Fibroblast of lung (primary cell): ENCODE measurements around the gene MMP15. TPM values are rescaled to one million over a fixed set of nuclear protein-coding genes. Genes with fewer than 3 reads are reported as not detected.

Experiments used
- DNase-seq, 2 donors: peaks; one replicate each; pipeline versions ENCODE4 v3.0.0 to v3.0.0-alpha.2; 2010; ENCODE audit warnings: low read depth in 2 of 2
- H2AFZ ChIP-seq: 2 replicates; pipeline ENCODE4 v1.5.1; 2012; ENCODE audit warnings: low read length, control low read depth, inconsistent platforms
- H3K27ac ChIP-seq: 2 replicates; pipeline ENCODE4 v1.5.1; 2011; ENCODE audit warnings: low read length, control low read depth; ENCODE audit not compliant: insufficient read depth
- H3K27me3 ChIP-seq: 2 replicates; pipeline ENCODE4 v1.5.1; 2011; ENCODE audit warnings: mild to moderate bottlenecking, low read length; ENCODE audit not compliant: control insufficient read depth, insufficient read depth
- H3K36me3 ChIP-seq: 2 replicates; pipeline ENCODE4 v1.5.1; 2011; ENCODE audit warnings: low read length; ENCODE audit not compliant: control insufficient read depth, insufficient read depth
- H3K4me1 ChIP-seq: 2 replicates; pipeline ENCODE4 v1.5.1; 2011; ENCODE audit warnings: low read length; ENCODE audit not compliant: control insufficient read depth, insufficient read depth; ENCODE audit errors: extremely low read depth
- H3K4me2 ChIP-seq: 2 replicates; pipeline ENCODE4 v1.5.1; 2011; ENCODE audit warnings: low read length, control low read depth; ENCODE audit not compliant: insufficient read depth; ENCODE audit errors: extremely low read depth
- H3K4me3 ChIP-seq, 4 experiments: fragments of 200-600 bp in 1 of 4; sonication (generic) in 1 of 4; replicated peaks in 1 of 4; 2 replicates each; pipeline ENCODE4 v1.5.1; 2011 to 2016; ENCODE audit warnings: low read length in 4 of 4, low read depth in 3 of 4, mild to moderate bottlenecking in 3 of 4, control low read depth in 2 of 4, inconsistent platforms in 1 of 4, mixed read lengths in 1 of 4; ENCODE audit not compliant: insufficient read depth in 1 of 4; ENCODE audit errors: control extremely low read depth in 1 of 4
- H3K79me2 ChIP-seq: 2 replicates; pipeline ENCODE4 v1.5.1; 2012; ENCODE audit warnings: mild to moderate bottlenecking, low read length, inconsistent platforms; ENCODE audit not compliant: control insufficient read depth, insufficient read depth
- H3K9ac ChIP-seq: 2 replicates; pipeline ENCODE4 v1.5.1; 2011; ENCODE audit warnings: mild to moderate bottlenecking, low read length, control low read depth; ENCODE audit not compliant: insufficient read depth
- H3K9me3 ChIP-seq: 2 replicates; pipeline ENCODE4 v1.5.1; 2012; ENCODE audit warnings: low read depth, low read length; ENCODE audit not compliant: control insufficient read depth, insufficient read depth
- H4K20me1 ChIP-seq: 2 replicates; pipeline ENCODE4 v1.5.1; 2011; ENCODE audit warnings: low read length; ENCODE audit not compliant: control insufficient read depth, insufficient read depth; ENCODE audit errors: extremely low read depth
- CTCF ChIP-seq, 2 donors: IDR thresholded peaks in 1 of 2; conservative IDR thresholded peaks in 1 of 2; 1 replicate in 1 of 2; 2 replicates in 1 of 2; pipeline ENCODE4 v1.5.1; 2011 to 2012; ENCODE audit warnings: low read length in 2 of 2, control low read depth in 1 of 2, inconsistent platforms in 1 of 2, low read depth in 1 of 2, mild to moderate bottlenecking in 1 of 2
- EZH2 ChIP-seq: IDR thresholded peaks from 2 replicates; pipeline ENCODE4 v1.5.1; 2012; ENCODE audit warnings: low read length, control low read depth, mild to moderate bottlenecking; ENCODE audit errors: missing control alignments
- polyA plus RNA-seq, 2 donors: library from polyadenylated mRNA; depleted of rRNA in 1 of 2; stranded (reverse) in 1 of 2; unstranded in 1 of 2; fragments of >200 nt; gene quantifications; 2 replicates each; pipeline ENCODE4 v1.2.1, GENCODE V29; 2011 to 2012; ENCODE audit warnings: missing spikeins in 1 of 2
- total RNA-seq: library from RNA; depleted of rRNA; stranded (reverse); fragments of >200 nt; gene quantifications from 2 replicates; pipeline ENCODE4 v1.2.1, GENCODE V29; 2014

The MMP15 gene
- total and polyA plus RNA-seq, 2 donors (not counting 1 experiment from before 2014, with no cell fraction given), result 0.74 to 6.4 TPM

GRCh38 chr16:58038219-58038641 lies 12.7 kb downstream of the MMP15 start:
- Histone ChIP-seq H3K79me2 (no peaks in the 10 kb centered on the region), H3K4me3 (no peak overlapping the region), H3K36me3 (no peaks in the 10 kb centered on the region), H3K4me1 (no peaks in the 10 kb centered on the region), H3K27ac (no peak overlapping the region), H3K9me3 (no peaks in the 10 kb centered on the region), H2AFZ (no peak overlapping the region), H4K20me1 (no peaks in the 10 kb centered on the region), H3K4me2 (no peak overlapping the region), H3K27me3 (no peaks in the 10 kb centered on the region), H3K9ac (no peak overlapping the region)
- TF ChIP-seq CTCF (conservative IDR thresholded peaks at IDR 0.05 in 1 of 2, IDR thresholded peaks at IDR 0.05 in 1 of 2; ENCODE audit: low read depth in 1 of 2, low read length in 2 of 2) (no peak), EZH2 (no peak)
- no peak for DNase-seq

DNA sequence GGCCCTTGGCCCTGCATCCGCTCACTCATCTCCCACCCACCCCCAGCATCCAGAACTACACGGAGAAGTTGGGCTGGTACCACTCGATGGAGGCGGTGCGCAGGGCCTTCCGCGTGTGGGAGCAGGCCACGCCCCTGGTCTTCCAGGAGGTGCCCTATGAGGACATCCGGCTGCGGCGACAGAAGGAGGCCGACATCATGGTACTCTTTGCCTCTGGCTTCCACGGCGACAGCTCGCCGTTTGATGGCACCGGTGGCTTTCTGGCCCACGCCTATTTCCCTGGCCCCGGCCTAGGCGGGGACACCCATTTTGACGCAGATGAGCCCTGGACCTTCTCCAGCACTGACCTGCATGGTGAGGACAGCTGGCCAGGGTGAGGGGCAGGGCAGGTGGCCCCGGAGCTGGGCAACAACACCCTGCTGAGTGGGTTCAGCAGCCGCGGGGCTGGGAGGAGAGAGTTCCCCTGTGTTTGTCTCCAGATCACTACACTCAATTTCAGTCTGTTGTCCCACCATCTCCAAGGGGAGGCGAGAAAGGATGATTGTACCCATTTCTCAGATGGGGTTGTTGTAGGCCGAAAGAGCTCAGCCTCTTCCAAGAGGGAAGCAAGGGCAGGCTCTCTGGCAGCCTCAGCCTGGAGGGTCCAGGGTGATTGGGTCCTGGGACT lies 14.4 kb downstream of the MMP15 start:
- Histone ChIP-seq H3K79me2 (no peaks in the 10 kb centered on the region), H3K9me3 (no peaks in the 10 kb centered on the region), H3K4me3 (no peak overlapping the region), H3K27ac (no peak overlapping the region), H3K27me3 (no peaks in the 10 kb centered on the region), H2AFZ (no peak overlapping the region), H3K4me2 (no peak overlapping the region), H3K36me3 (no peaks in the 10 kb centered on the region), H3K4me1 (no peaks in the 10 kb centered on the region), H4K20me1 (no peaks in the 10 kb centered on the region), H3K9ac (no peak overlapping the region)
- TF ChIP-seq CTCF (conservative IDR thresholded peaks at IDR 0.05 in 1 of 2, IDR thresholded peaks at IDR 0.05 in 1 of 2; ENCODE audit: low read depth in 1 of 2, low read length in 2 of 2) (no peak), EZH2 (no peak)
- DNase-seq, result no peak

DNA sequence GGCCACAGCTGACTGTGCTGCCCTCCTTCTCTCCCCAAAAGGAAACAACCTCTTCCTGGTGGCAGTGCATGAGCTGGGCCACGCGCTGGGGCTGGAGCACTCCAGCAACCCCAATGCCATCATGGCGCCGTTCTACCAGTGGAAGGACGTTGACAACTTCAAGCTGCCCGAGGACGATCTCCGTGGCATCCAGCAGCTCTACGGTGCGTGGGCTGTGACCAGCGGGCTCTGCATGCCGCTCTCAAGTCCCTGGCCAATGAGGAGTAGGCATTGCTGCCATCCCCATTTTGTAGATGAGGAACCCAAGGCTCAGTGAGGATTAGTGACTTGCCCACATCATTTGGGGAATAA lies 14.9 kb downstream of the MMP15 start:
- Histone ChIP-seq H3K9me3 (no peaks in the 10 kb centered on the region), H3K4me2 (no peak overlapping the region), H3K79me2 (no peaks in the 10 kb centered on the region), H3K36me3 (no peaks in the 10 kb centered on the region), H3K9ac (no peak overlapping the region), H3K4me3 (no peak overlapping the region), H3K27me3 (no peaks in the 10 kb centered on the region), H3K27ac (no peak overlapping the region), H4K20me1 (no peaks in the 10 kb centered on the region), H2AFZ (no peak overlapping the region), H3K4me1 (no peaks in the 10 kb centered on the region)
- DNase-seq, result no peak
- TF ChIP-seq CTCF (conservative IDR thresholded peaks at IDR 0.05 in 1 of 2, IDR thresholded peaks at IDR 0.05 in 1 of 2; ENCODE audit: low read depth in 1 of 2, low read length in 2 of 2) (no peak), EZH2 (no peak)
